Left lung (tissue), 10 donors: ENCODE measurements around the gene ARHGEF16. TPM values are rescaled to one million over a fixed set of nuclear protein-coding genes. Genes with fewer than 3 reads are reported as not detected.
A peak's percentile ranks its signal among the peaks of the same experiment; 100 is the strongest.

Source experiments
- ATAC-seq: fragments of 200-7000 bp; cut with Tn5 transposase; one replicate; pipeline ENCODE4 v1.9.1; 2020; ENCODE audit warnings: moderate library complexity
- DNase-seq, 4 donors: peaks; one replicate each; pipeline ENCODE4 v3.0.0-alpha.2; 2013 to 2020
- H3K27ac ChIP-seq, 2 donors: fragments of 200-600 bp; sonication (generic) in 1 of 2; one replicate each; pipeline versions ENCODE4 v1.5.0 to v1.8.0; 2020 to 2021
- H3K27me3 ChIP-seq, 2 donors: fragments of 200-600 bp; sonication (generic) in 1 of 2; one replicate each; pipeline versions ENCODE4 v1.5.0 to v1.8.0; 2020 to 2021
- H3K36me3 ChIP-seq, 2 donors: fragments of 200-600 bp; sonication (generic) in 1 of 2; one replicate each; pipeline versions ENCODE4 v1.5.0 to v1.8.0; 2020 to 2021
- H3K4me1 ChIP-seq, 2 donors: fragments of 200-600 bp; one replicate each; pipeline ENCODE4 v1.8.0; 2021
- H3K4me3 ChIP-seq, 2 donors: fragments of 200-600 bp; sonication (generic) in 1 of 2; one replicate each; pipeline versions ENCODE4 v1.5.0 to v1.8.0; 2020 to 2021; ENCODE audit warnings: mild to moderate bottlenecking in 1 of 2
- H3K9me3 ChIP-seq, 2 donors: fragments of 200-600 bp; sonication (generic) in 1 of 2; one replicate each; pipeline versions ENCODE4 v1.5.0 to v1.8.0; 2020 to 2021
- CTCF ChIP-seq, 2 donors: fragments of 200-600 bp; sonication (generic) in 1 of 2; IDR thresholded peaks; one replicate each; pipeline versions ENCODE4 v1.5.0 to v1.8.0; 2021; ENCODE audit warnings: antibody characterized with exemption in 2 of 2
- intact Hi-C, 2 donors: fragments of 100-400 bp; cut with DNase I; formaldehyde crosslinking; loops; one replicate each; pipeline versions ENCODE4 v1.11.2 to v1.14.2; 2022
- polyA plus RNA-seq, 6 donors: library from polyadenylated mRNA; unstranded; fragments of 120-200 nt; gene quantifications; one replicate each; pipeline ENCODE4 v1.2.1, GENCODE V29; 2013; ENCODE audit not compliant: insufficient read length in 6 of 6
- total RNA-seq, 2 donors: library from RNA; stranded (reverse); fragmentation: NEBNext Ultra II Directional; extraction: Animal tissue kit (Norgen Biotek cat#: 25700); gene quantifications; one replicate each; pipeline ENCODE4 v1.2.1, GENCODE V29; 2021
- donor health status: DM: no; HTN: yes; CAD: no.
- donor health status: DM: no; HTN: no; CAD: no.

The ARHGEF16 gene
- total and polyA plus RNA-seq, 8 donors = 8.3 to 11.8 (median 9.7) TPM

GRCh38 chr1:3411806-3412205, 42.7 kb upstream of the ARHGEF16 start:
- Histone ChIP-seq H3K36me3 (no peaks in the 10 kb centered on the region), H3K4me3 (no peak overlapping the region), H3K9me3 (peaks cover 0 to 4% of the 10 kb centered on the region in 2 donors), H3K27me3 (peaks cover 0 to 21% of the 10 kb centered on the region in 2 donors), H3K4me1 (no peaks in the 10 kb centered on the region), H3K27ac (no peak overlapping the region)
- DNase-seq (no peak), ATAC-seq (no peak)
- intact Hi-C loops = no loop called here
- no peak for TF ChIP-seq CTCF (IDR thresholded peaks at IDR 0.05)

- TF ChIP-seq CTCF (IDR thresholded peaks at IDR 0.05) = no peak
- DNase-seq (no peak), ATAC-seq (no peak)
- intact Hi-C loops = no loop called here
- H3K9me3 ChIP-seq = peaks cover 0 to 9% of the 10 kb centered on the region in 2 donors
- H3K27me3 ChIP-seq = peaks cover 0 to 16% of the 10 kb centered on the region in 2 donors
- H3K36me3 ChIP-seq = no peaks in the 10 kb centered on the region
- no peak overlapping the region for H3K4me3 ChIP-seq
- no peak overlapping the region for H3K27ac ChIP-seq
- H3K4me1 ChIP-seq = no peaks in the 10 kb centered on the region
These were observed 42.1 kb upstream of the ARHGEF16 start for GRCh38 chr1:3412376-3412775.

- ATAC-seq (no peak), DNase-seq (no peak)
- no peak overlapping the region for H3K4me3 ChIP-seq
- H3K9me3 ChIP-seq = peaks cover 0 to 10% of the 10 kb centered on the region in 2 donors
- intact Hi-C loops = no loop called here
- H3K27me3 ChIP-seq = peaks cover 0 to 27% of the 10 kb centered on the region in 2 donors
- no peak overlapping the region for H3K27ac ChIP-seq
- TF ChIP-seq CTCF (IDR thresholded peaks at IDR 0.05) = no peak
- H3K36me3 ChIP-seq = no peaks in the 10 kb centered on the region
- no peaks in the 10 kb centered on the region for H3K4me1 ChIP-seq
These were observed 40.3 kb upstream of the ARHGEF16 start for GRCh38 chr1:3413975-3414710.

- intact Hi-C loops = no loop called here
- Histone ChIP-seq H3K27me3 (peaks cover 0 to 30% of the 10 kb centered on the region in 2 donors), H3K27ac (no peak overlapping the region), H3K36me3 (no peaks in the 10 kb centered on the region), H3K4me3 (no peak overlapping the region), H3K4me1 (no peaks in the 10 kb centered on the region), H3K9me3 (peaks cover 0 to 10% of the 10 kb centered on the region in 2 donors)
- peak; percentile 22 for ATAC-seq
- DNase-seq = no peak
- TF ChIP-seq CTCF (IDR thresholded peaks at IDR 0.05) = no peak
These were observed 39.0 kb upstream of the ARHGEF16 start for GRCh38 chr1:3415260-3416090.

- no peak overlapping the region for H3K27ac ChIP-seq
- peaks cover 0 to 30% of the 10 kb centered on the region in 2 donors for H3K27me3 ChIP-seq
- intact Hi-C loops = no loop called here
- H3K9me3 ChIP-seq = peaks cover 0 to 10% of the 10 kb centered on the region in 2 donors
- no peaks in the 10 kb centered on the region for H3K4me1 ChIP-seq
- no peak overlapping the region for H3K4me3 ChIP-seq
- no peaks in the 10 kb centered on the region for H3K36me3 ChIP-seq
- no peak for ATAC-seq
- no peak for TF ChIP-seq CTCF (IDR thresholded peaks at IDR 0.05)
- DNase-seq = no peak
These were observed 37.3 kb upstream of the ARHGEF16 start for GRCh38 chr1:3417082-3417739.
